Stimulated activated CD4-positive, alpha-beta T cell treated with anti-CD3 and anti-CD28 coated beads, Interleukin-15, amount 100 ng/mL, for 1 hour (primary cell): ENCODE measurements around the gene KATNAL1.

ENCODE experiments used
- DNase-seq, 2 donors: peaks; one replicate each; pipeline ENCODE4 v3.0.0-alpha.2; 2020; ENCODE audit warnings: low read depth in 1 of 2, low spot score in 1 of 2

KATNAL1 gene

GRCh38 chr13:30169442-30169841, 137.9 kb downstream of the KATNAL1 start:
- DNase-seq: no peak

GRCh38 chr13:30165796-30166195, 141.6 kb downstream of the KATNAL1 start:
- DNase-seq: no peak

GRCh38 chr13:30165071-30165470, 142.3 kb downstream of the KATNAL1 start:
- no peak for DNase-seq

- DNase-seq: no peak
Measured at GRCh38 chr13:30164146-30164545, 143.2 kb downstream of the KATNAL1 start.

GRCh38 chr13:30163441-30163840, 143.9 kb downstream of the KATNAL1 start:
- no peak for DNase-seq

- DNase-seq: no peak
Measured at GRCh38 chr13:30159446-30159839, 147.9 kb downstream of the KATNAL1 start.

- DNase-seq: no peak
Measured at GRCh38 chr13:30158774-30159445, 148.4 kb downstream of the KATNAL1 start.

DNA sequence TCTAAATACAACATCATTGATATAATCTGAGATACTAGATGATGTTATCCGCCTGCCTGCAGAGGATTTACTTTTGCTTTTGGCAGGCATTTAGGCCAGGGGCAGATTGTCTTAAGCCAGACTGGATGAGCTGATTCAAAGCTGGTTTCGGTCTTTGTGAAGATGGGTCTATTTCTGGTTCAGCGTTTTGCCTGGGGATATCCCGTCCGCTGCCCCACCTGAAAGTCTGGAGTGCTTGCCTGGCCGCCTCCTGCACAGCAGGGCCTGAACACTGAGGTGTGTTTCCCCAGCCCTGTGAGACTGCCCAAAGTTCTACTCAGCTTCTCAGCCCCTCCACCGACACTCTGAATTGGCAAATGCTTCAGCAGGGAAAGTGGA, 149.7 kb downstream of the KATNAL1 start:
- DNase-seq: no peak

- no peak for DNase-seq
Measured at GRCh38 chr13:30156826-30157615, 150.3 kb downstream of the KATNAL1 start.

DNA sequence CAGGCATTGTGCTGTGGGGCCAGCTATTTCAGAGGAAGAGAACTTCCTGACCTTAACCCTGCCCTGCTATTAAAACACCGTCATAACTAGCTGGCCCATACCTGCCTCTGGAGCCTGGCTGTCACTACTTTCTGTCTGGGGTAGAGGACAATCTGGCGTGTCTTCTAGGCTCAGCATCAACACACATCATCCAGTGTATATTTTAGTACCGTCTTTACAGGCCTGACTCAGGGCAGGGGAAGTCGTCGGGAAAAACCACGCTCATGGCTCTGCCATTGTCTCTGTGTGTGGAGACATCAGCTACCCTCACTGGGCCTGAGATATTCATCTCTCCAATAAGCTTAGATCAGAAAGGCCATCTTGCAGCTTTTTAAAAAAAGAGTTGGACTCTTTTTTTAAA, 151.1 kb downstream of the KATNAL1 start:
- no peak for DNase-seq

GRCh38 chr13:30154931-30155330, 152.4 kb downstream of the KATNAL1 start:
- DNase-seq: no peak

DNA sequence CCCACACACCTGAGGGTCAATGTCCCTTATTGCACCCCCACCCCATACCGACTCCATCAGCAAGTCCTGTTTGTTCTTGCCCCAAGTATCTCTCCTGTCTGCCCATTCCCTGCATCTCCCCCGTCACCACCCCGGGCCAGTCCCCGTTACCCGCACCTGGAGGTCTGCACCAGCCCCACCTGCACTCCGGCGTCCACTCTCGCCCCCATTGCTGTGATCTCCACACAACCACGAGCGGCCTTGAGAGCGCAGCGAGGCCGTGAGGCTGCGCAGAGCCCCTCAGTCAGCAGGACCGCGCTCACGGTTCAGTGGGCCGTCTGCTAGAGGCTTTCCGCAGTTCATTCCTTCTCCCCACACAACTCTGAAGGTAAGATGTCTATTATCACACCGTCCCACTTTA, 152.8 kb downstream of the KATNAL1 start:
- DNase-seq: no peak

DNA sequence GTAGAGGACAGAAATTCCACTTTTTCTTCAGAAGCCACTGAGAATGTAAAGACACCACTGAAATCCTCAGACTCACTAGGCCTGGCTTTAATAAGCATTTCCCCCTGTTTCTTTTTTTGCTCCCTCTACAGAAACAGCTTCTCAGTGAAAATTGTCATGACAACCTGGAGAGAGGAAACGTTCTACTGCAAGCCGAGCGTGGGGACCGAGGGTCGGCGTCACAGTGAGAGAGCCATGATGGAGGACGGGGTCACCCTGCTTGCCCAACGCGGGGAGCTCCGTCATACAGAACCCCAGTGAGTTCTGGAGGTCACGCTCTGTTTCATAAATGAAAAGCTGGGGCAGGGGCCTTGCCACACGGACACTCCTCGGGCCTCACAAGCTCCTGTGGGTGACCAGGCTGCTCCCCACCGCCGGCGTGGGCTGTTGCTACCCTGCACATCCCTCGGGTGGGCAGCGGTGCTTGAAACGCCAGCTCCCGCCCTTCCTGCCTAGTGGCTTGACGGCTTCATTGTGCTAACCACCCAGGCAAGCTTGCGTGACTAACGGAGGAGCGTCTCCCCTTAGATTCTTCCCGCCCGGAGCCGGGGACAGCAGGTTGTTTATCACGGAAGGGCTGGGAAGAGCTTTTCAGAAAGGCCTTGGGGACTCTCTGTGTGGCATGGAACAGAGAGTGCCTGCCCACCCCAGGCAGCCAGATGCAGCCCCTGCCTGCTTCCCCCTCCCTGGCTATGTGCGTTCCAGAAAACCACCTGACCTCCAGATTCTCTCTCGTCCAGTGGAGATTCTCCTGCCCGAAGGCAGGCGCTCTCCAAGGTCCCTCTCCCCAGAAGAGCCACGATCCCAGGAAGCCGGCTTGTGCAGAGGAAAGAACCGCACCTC, 153.6 kb downstream of the KATNAL1 start:
- no peak for DNase-seq
